Stimulated activated CD8-positive, alpha-beta memory T cell treated with anti-CD3 and anti-CD28 coated beads, Interleukin-2, amount 100 ng/mL, for 1 hour (primary cell): ENCODE results near the gene FAM53B.
A peak's percentile ranks its signal among the peaks of the same experiment; 100 is the strongest.

ENCODE experiments used
- DNase-seq, 2 donors: peaks; one replicate each; pipeline ENCODE4 v3.0.0-alpha.2; 2020; ENCODE audit warnings: low read depth in 2 of 2

The FAM53B gene

GRCh38 chr10:124697443-124697836 is 46.7 kb downstream of the FAM53B start:
- no peak for DNase-seq

GRCh38 chr10:124696446-124697392 is 47.5 kb downstream of the FAM53B start:
- no peak for DNase-seq

GRCh38 chr10:124695259-124695658 is 48.9 kb downstream of the FAM53B start:
- no peak for DNase-seq

- no peak for DNase-seq
Observed at GRCh38 chr10:124694481-124695220, 49.5 kb downstream of the FAM53B start.

- no peak for DNase-seq
Observed at GRCh38 chr10:124693801-124694416, 50.3 kb downstream of the FAM53B start.

GRCh38 chr10:124693396-124693795 is 50.8 kb downstream of the FAM53B start:
- no peak for DNase-seq

- no peak for DNase-seq
Observed at GRCh38 chr10:124692100-124692446, 52.1 kb downstream of the FAM53B start.

- no peak for DNase-seq
Observed at GRCh38 chr10:124691421-124692099, 52.6 kb downstream of the FAM53B start.

- no peak for DNase-seq
Observed at GRCh38 chr10:124691002-124691401, 53.2 kb downstream of the FAM53B start.

- no peak for DNase-seq
Observed at GRCh38 chr10:124689911-124690498, 54.2 kb downstream of the FAM53B start.

- peak in 1 of 2 donors; percentile 14 for DNase-seq
Observed at GRCh38 chr10:124688889-124689670, 55.1 kb downstream of the FAM53B start.

- no peak for DNase-seq
Observed at GRCh38 chr10:124688386-124688785, 55.8 kb downstream of the FAM53B start.

GRCh38 chr10:124686707-124687376 is 57.3 kb downstream of the FAM53B start:
- no peak for DNase-seq

GRCh38 chr10:124685261-124685660 is 58.9 kb downstream of the FAM53B start:
- no peak for DNase-seq

GRCh38 chr10:124683814-124684213 is 60.4 kb downstream of the FAM53B start:
- no peak for DNase-seq

GRCh38 chr10:124681626-124682552 is 62.3 kb downstream of the FAM53B start:
- DNase-seq = no peak

- DNase-seq = no peak
Observed at GRCh38 chr10:124681091-124681490, 63.1 kb downstream of the FAM53B start.

- no peak for DNase-seq
Observed at GRCh38 chr10:124680675-124681074, 63.5 kb downstream of the FAM53B start.

- no peak for DNase-seq
Observed at GRCh38 chr10:124679401-124679800, 64.8 kb downstream of the FAM53B start.
